PFSK-1 (cell line): ENCODE data around the gene HERC3.

Experiments
- SIN3A ChIP-seq: IDR thresholded peaks from 2 replicates; pipeline ENCODE4 v1.6.1; 2012; ENCODE audit warnings: mild to moderate bottlenecking, low read length, moderate library complexity, borderline replicate concordance; ENCODE audit not compliant: insufficient read depth
- TF ChIP-seq, protein P1 (sequence below), 2 experiments: IDR thresholded peaks; 2 replicates each; pipeline versions ENCODE4 v1.6.1 to v1.8.0; 2011 to 2012; ENCODE audit warnings: low read depth in 2 of 2, low read length in 2 of 2, control low read depth in 1 of 2, inconsistent platforms in 1 of 2, mild to moderate bottlenecking in 1 of 2, moderate library complexity in 1 of 2; ENCODE audit not compliant: insufficient read depth in 1 of 2

- TF ChIP-seq, protein P1, sequence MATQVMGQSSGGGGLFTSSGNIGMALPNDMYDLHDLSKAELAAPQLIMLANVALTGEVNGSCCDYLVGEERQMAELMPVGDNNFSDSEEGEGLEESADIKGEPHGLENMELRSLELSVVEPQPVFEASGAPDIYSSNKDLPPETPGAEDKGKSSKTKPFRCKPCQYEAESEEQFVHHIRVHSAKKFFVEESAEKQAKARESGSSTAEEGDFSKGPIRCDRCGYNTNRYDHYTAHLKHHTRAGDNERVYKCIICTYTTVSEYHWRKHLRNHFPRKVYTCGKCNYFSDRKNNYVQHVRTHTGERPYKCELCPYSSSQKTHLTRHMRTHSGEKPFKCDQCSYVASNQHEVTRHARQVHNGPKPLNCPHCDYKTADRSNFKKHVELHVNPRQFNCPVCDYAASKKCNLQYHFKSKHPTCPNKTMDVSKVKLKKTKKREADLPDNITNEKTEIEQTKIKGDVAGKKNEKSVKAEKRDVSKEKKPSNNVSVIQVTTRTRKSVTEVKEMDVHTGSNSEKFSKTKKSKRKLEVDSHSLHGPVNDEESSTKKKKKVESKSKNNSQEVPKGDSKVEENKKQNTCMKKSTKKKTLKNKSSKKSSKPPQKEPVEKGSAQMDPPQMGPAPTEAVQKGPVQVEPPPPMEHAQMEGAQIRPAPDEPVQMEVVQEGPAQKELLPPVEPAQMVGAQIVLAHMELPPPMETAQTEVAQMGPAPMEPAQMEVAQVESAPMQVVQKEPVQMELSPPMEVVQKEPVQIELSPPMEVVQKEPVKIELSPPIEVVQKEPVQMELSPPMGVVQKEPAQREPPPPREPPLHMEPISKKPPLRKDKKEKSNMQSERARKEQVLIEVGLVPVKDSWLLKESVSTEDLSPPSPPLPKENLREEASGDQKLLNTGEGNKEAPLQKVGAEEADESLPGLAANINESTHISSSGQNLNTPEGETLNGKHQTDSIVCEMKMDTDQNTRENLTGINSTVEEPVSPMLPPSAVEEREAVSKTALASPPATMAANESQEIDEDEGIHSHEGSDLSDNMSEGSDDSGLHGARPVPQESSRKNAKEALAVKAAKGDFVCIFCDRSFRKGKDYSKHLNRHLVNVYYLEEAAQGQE (IDR thresholded peaks at IDR 0.05; ENCODE audit: insufficient read depth in 1 of 2, low read depth in 2 of 2, low read length in 2 of 2), result no peak
- TF ChIP-seq SIN3A, result no peak
Measured at GRCh38 chr4:88582493-88582892, 9.8 kb upstream of the HERC3 start.
